ENCODE data around the gene RAB9A.

The RAB9A gene

GRCh38 chrX:13741695-13742094 lies 52.8 kb downstream of the RAB9A start:
- Histone ChIP-seq H3K36me3 (replicated peaks in 1 of 2; ENCODE audit: control insufficient read depth in 2 of 2, insufficient read depth in 2 of 2, low read length in 2 of 2) (peaks cover 4 to 60% of the 10 kb centered on the region in 2 donors), H2BK5ac (ENCODE audit: low read length) (no peak overlapping the region), H3K4me1 (ENCODE audit: control insufficient read depth in 2 of 2, insufficient read depth in 1 of 2, low read depth in 1 of 2, low read length in 2 of 2) (no peaks in the 10 kb centered on the region), H3K9ac (ENCODE audit: low read depth, low read length, poor library complexity) (no peak overlapping the region), H3K79me1 (ENCODE audit: low read depth, low read length) (no peaks in the 10 kb centered on the region), H2AFZ (ENCODE audit: low read length) (no peak overlapping the region), H2BK120ac (ENCODE audit: low read depth, low read length) (no peak overlapping the region), H4K91ac (ENCODE audit: low read depth, low read length, poor library complexity) (no peak overlapping the region), H4K8ac (ENCODE audit: low read depth, low read length) (no peak overlapping the region), H3K9me3 (replicated peaks in 1 of 2; ENCODE audit: control insufficient read depth in 2 of 2, insufficient read depth in 1 of 2, low read depth in 1 of 2, low read length in 2 of 2) (no peaks in the 10 kb centered on the region), H3K4ac (ENCODE audit: low read length) (no peak overlapping the region), H3K27ac (replicated peaks; ENCODE audit: low read length) (no peak overlapping the region), H3K4me3 (ENCODE audit: low read length in 2 of 2) (no peak overlapping the region), H2AK5ac (ENCODE audit: low read depth, low read length) (no peak overlapping the region), H3K23ac (ENCODE audit: low read depth, low read length, poor library complexity) (no peak overlapping the region), H3K27me3 (ENCODE audit: control insufficient read depth in 3 of 3, insufficient read depth in 3 of 3, low read depth in 1 of 3, low read length in 3 of 3) (no peaks in the 10 kb centered on the region), H3K4me2 (ENCODE audit: insufficient read depth, low read length, poor library complexity, severe bottlenecking) (no peak overlapping the region), H3K18ac (ENCODE audit: low read length) (no peak overlapping the region), H3K14ac (ENCODE audit: low read length) (no peak overlapping the region), H2BK15ac (ENCODE audit: low read length) (no peak overlapping the region), H2BK12ac (ENCODE audit: low read length) (no peak overlapping the region)
- DNase-seq (ENCODE audit: low spot score) = no peak
- WGBS, 2 donors (ENCODE audit: extremely low coverage in 2 of 2, insufficient read length in 2 of 2, insufficient replicate concordance in 1 of 2) = no CpG with 5 or more reads among the region's 6 CpGs

GRCh38 chrX:13742397-13743176 lies 53.7 kb downstream of the RAB9A start:
- Histone ChIP-seq H3K27ac (replicated peaks; ENCODE audit: low read length) (no peak overlapping the region), H2AFZ (ENCODE audit: low read length) (no peak overlapping the region), H3K4me3 (ENCODE audit: low read length in 2 of 2) (no peak overlapping the region), H2AK5ac (ENCODE audit: low read depth, low read length) (no peak overlapping the region), H2BK15ac (ENCODE audit: low read length) (no peak overlapping the region), H3K9me3 (replicated peaks in 1 of 2; ENCODE audit: control insufficient read depth in 2 of 2, insufficient read depth in 1 of 2, low read depth in 1 of 2, low read length in 2 of 2) (no peaks in the 10 kb centered on the region), H3K18ac (ENCODE audit: low read length) (no peak overlapping the region), H3K27me3 (ENCODE audit: control insufficient read depth in 3 of 3, insufficient read depth in 3 of 3, low read depth in 1 of 3, low read length in 3 of 3) (no peaks in the 10 kb centered on the region), H2BK120ac (ENCODE audit: low read depth, low read length) (no peak overlapping the region), H3K79me1 (ENCODE audit: low read depth, low read length) (no peaks in the 10 kb centered on the region), H3K14ac (ENCODE audit: low read length) (no peak overlapping the region), H3K4me2 (ENCODE audit: insufficient read depth, low read length, poor library complexity, severe bottlenecking) (no peak overlapping the region), H3K4ac (ENCODE audit: low read length) (no peak overlapping the region), H3K36me3 (replicated peaks in 1 of 2; ENCODE audit: control insufficient read depth in 2 of 2, insufficient read depth in 2 of 2, low read length in 2 of 2) (peaks cover 8 to 59% of the 10 kb centered on the region in 2 donors), H4K91ac (ENCODE audit: low read depth, low read length, poor library complexity) (no peak overlapping the region), H2BK5ac (ENCODE audit: low read length) (no peak overlapping the region), H3K23ac (ENCODE audit: low read depth, low read length, poor library complexity) (no peak overlapping the region), H3K9ac (ENCODE audit: low read depth, low read length, poor library complexity) (no peak overlapping the region), H2BK12ac (ENCODE audit: low read length) (no peak overlapping the region), H4K8ac (ENCODE audit: low read depth, low read length) (no peak overlapping the region), H3K4me1 (ENCODE audit: control insufficient read depth in 2 of 2, insufficient read depth in 1 of 2, low read depth in 1 of 2, low read length in 2 of 2) (no peaks in the 10 kb centered on the region)
- WGBS, 2 donors (ENCODE audit: extremely low coverage in 2 of 2, insufficient read length in 2 of 2, insufficient replicate concordance in 1 of 2) = no CpG with 5 or more reads among the region's 13 CpGs
- DNase-seq (ENCODE audit: low spot score) = no peak

- H3K9ac ChIP-seq (ENCODE audit: low read depth, low read length, poor library complexity) = no peak overlapping the region
- no peaks in the 10 kb centered on the region for H3K79me1 ChIP-seq (ENCODE audit: low read depth, low read length)
- H4K8ac ChIP-seq (ENCODE audit: low read depth, low read length) = no peak overlapping the region
- H3K9me3 ChIP-seq (replicated peaks in 1 of 2; ENCODE audit: control insufficient read depth in 2 of 2, insufficient read depth in 1 of 2, low read depth in 1 of 2, low read length in 2 of 2) = no peaks in the 10 kb centered on the region
- no peak overlapping the region for H2BK15ac ChIP-seq (ENCODE audit: low read length)
- H3K36me3 ChIP-seq (replicated peaks in 1 of 2; ENCODE audit: control insufficient read depth in 2 of 2, insufficient read depth in 2 of 2, low read length in 2 of 2) = peaks cover 9 to 78% of the 10 kb centered on the region in 2 donors
- no peak for DNase-seq (ENCODE audit: low spot score)
- H3K4me2 ChIP-seq (ENCODE audit: insufficient read depth, low read length, poor library complexity, severe bottlenecking) = no peak overlapping the region
- H3K27me3 ChIP-seq (ENCODE audit: control insufficient read depth in 3 of 3, insufficient read depth in 3 of 3, low read depth in 1 of 3, low read length in 3 of 3) = no peaks in the 10 kb centered on the region
- no peak overlapping the region for H3K4me3 ChIP-seq (ENCODE audit: low read length in 2 of 2)
- H2BK5ac ChIP-seq (ENCODE audit: low read length) = no peak overlapping the region
- no peak overlapping the region for H3K4ac ChIP-seq (ENCODE audit: low read length)
- H2BK120ac ChIP-seq (ENCODE audit: low read depth, low read length) = no peak overlapping the region
- no peak overlapping the region for H3K18ac ChIP-seq (ENCODE audit: low read length)
- no peak overlapping the region for H4K91ac ChIP-seq (ENCODE audit: low read depth, low read length, poor library complexity)
- H3K4me1 ChIP-seq (ENCODE audit: control insufficient read depth in 2 of 2, insufficient read depth in 1 of 2, low read depth in 1 of 2, low read length in 2 of 2) = no peaks in the 10 kb centered on the region
- no peak overlapping the region for H2BK12ac ChIP-seq (ENCODE audit: low read length)
- no peak overlapping the region for H3K27ac ChIP-seq (replicated peaks; ENCODE audit: low read length)
- no peak overlapping the region for H3K23ac ChIP-seq (ENCODE audit: low read depth, low read length, poor library complexity)
- H3K14ac ChIP-seq (ENCODE audit: low read length) = no peak overlapping the region
- H2AFZ ChIP-seq (ENCODE audit: low read length) = no peak overlapping the region
- no CpG with 5 or more reads among the region's 2 CpGs for WGBS, 2 donors (ENCODE audit: extremely low coverage in 2 of 2, insufficient read length in 2 of 2, insufficient replicate concordance in 1 of 2)
- H2AK5ac ChIP-seq (ENCODE audit: low read depth, low read length) = no peak overlapping the region
Observed at GRCh38 chrX:13747836-13748235, 58.9 kb downstream of the RAB9A start.

- H3K9me3 ChIP-seq (replicated peaks in 1 of 2; ENCODE audit: control insufficient read depth in 2 of 2, insufficient read depth in 1 of 2, low read depth in 1 of 2, low read length in 2 of 2) = no peaks in the 10 kb centered on the region
- H4K8ac ChIP-seq (ENCODE audit: low read depth, low read length) = no peak overlapping the region
- no peak overlapping the region for H3K9ac ChIP-seq (ENCODE audit: low read depth, low read length, poor library complexity)
- no peak overlapping the region for H3K14ac ChIP-seq (ENCODE audit: low read length)
- H3K4me2 ChIP-seq (ENCODE audit: insufficient read depth, low read length, poor library complexity, severe bottlenecking) = no peak overlapping the region
- no peak overlapping the region for H2BK12ac ChIP-seq (ENCODE audit: low read length)
- no peaks in the 10 kb centered on the region for H3K79me1 ChIP-seq (ENCODE audit: low read depth, low read length)
- no peak overlapping the region for H2BK120ac ChIP-seq (ENCODE audit: low read depth, low read length)
- WGBS, 2 donors (ENCODE audit: extremely low coverage in 2 of 2, insufficient read length in 2 of 2, insufficient replicate concordance in 1 of 2) = no CpG with 5 or more reads among the region's 3 CpGs
- no peak overlapping the region for H3K23ac ChIP-seq (ENCODE audit: low read depth, low read length, poor library complexity)
- H2AFZ ChIP-seq (ENCODE audit: low read length) = no peak overlapping the region
- H3K27ac ChIP-seq (replicated peaks; ENCODE audit: low read length) = no peak overlapping the region
- no peak overlapping the region for H2BK15ac ChIP-seq (ENCODE audit: low read length)
- DNase-seq (ENCODE audit: low spot score) = no peak
- H4K91ac ChIP-seq (ENCODE audit: low read depth, low read length, poor library complexity) = no peak overlapping the region
- H3K4ac ChIP-seq (ENCODE audit: low read length) = no peak overlapping the region
- H2AK5ac ChIP-seq (ENCODE audit: low read depth, low read length) = no peak overlapping the region
- no peak overlapping the region for H3K4me3 ChIP-seq (ENCODE audit: low read length in 2 of 2)
- H3K18ac ChIP-seq (ENCODE audit: low read length) = no peak overlapping the region
- no peaks in the 10 kb centered on the region for H3K27me3 ChIP-seq (ENCODE audit: control insufficient read depth in 3 of 3, insufficient read depth in 3 of 3, low read depth in 1 of 3, low read length in 3 of 3)
- no peak overlapping the region for H2BK5ac ChIP-seq (ENCODE audit: low read length)
- no peaks in the 10 kb centered on the region for H3K4me1 ChIP-seq (ENCODE audit: control insufficient read depth in 2 of 2, insufficient read depth in 1 of 2, low read depth in 1 of 2, low read length in 2 of 2)
- peaks cover 9 to 79% of the 10 kb centered on the region in 2 donors for H3K36me3 ChIP-seq (replicated peaks in 1 of 2; ENCODE audit: control insufficient read depth in 2 of 2, insufficient read depth in 2 of 2, low read length in 2 of 2)
Observed at GRCh38 chrX:13748486-13748885, 59.6 kb downstream of the RAB9A start.

Data from neuronal stem cell (in vitro differentiated cells).